GM21381 (cell line): Measurements from ENCODE around the gene SIM2.

Experiments
- ATAC-seq: cut with Tn5 transposase; IDR thresholded peaks from one replicate; pipeline ENCODE4 v1.9.1; 2021; ENCODE audit warnings: mild to moderate bottlenecking, moderate library complexity; ENCODE audit not compliant: unreplicated experiment

Gene SIM2

DNA sequence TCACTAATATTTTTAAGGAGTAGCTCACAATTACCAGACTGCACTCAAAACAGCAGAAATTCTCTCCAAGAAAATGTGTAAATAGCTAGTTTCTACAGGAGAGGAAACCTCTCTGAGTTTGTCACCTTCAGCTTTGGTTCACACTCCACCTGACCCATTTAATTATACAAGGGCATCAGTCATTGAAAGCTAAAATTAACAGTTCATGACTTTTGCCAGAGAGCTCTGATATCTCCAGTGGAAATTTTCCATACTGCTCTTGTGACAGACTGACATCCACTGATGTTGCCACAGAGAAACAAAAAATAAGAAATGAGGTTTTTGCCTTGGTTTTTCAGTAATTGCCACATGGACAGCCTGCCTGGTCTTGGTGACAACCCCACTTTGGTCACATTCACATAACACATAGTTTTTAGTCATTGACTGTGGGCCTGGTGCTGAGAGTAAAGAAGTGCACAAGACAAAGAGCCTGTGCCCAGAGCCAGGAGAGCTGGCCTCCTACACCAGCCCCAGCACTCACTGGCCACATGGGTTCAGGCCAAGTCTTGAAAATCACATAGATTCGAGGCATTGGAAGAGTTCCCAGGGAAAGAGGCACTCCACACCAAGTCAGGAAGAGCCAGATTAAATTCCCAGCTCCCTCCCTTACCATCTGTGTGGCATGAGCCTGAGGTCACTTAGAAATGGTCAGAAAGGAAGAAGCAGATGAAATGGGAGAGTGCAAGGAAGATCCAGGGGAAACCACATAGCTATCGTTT, 13.8 kb upstream of the SIM2 start:
- ATAC-seq: no peak

DNA sequence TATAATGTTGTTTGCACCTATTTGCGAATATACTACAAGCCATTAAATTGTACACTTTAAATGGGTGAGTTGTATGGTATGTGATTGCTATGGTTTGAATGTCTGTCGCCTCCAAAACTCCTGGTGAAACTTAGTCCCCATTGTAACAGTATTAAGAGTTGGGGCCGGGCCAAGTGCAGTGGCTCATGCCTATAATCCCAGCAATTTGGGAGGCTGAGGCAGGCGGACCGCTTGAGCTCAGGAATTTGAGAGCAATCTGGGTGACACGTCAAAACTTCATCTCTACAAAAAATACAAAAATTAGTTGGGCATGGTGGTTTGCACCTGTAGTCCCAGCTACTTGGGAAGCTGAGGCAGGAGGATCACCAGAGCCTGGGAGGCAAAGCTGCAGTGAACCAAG, 12.0 kb upstream of the SIM2 start:
- ATAC-seq: no peak

DNA sequence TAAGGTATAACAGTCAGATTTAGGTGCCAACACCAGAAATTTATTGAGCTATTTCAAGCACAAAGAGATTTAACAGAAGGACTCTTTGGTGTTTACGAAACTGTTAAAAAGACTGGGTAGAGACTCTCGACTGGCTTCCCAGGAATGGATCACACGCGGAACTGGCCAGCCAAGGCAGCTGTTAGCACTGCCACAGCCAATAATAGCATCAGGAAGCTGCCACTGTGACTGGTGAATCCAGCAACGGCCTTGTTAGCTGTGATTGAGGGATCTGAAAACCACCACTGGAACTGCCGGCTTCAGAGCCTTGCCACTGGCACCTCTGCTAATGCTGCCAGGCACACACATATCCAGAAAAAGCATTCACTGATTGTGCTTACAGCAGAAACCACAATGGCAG, 10.6 kb upstream of the SIM2 start:
- ATAC-seq: no peak

DNA sequence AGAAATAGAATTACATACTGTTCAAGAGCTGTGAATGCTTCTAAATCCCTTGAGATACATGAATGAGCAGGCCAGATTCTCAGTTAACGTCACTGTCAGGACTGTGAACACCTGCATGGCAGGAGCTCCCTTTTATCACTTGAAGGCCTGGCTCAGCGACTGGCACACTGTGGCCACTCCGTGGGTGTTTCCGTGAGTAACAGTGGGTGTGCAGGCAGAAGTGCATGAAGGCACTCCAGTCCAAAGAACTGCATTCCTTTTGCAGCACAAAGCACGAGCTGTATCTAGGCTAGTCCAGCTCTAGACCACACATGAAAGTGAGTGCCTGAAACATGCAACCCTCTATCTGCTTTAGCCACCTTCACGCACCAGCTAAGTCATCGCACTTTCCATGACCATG, 9.6 kb upstream of the SIM2 start:
- no peak for ATAC-seq

DNA sequence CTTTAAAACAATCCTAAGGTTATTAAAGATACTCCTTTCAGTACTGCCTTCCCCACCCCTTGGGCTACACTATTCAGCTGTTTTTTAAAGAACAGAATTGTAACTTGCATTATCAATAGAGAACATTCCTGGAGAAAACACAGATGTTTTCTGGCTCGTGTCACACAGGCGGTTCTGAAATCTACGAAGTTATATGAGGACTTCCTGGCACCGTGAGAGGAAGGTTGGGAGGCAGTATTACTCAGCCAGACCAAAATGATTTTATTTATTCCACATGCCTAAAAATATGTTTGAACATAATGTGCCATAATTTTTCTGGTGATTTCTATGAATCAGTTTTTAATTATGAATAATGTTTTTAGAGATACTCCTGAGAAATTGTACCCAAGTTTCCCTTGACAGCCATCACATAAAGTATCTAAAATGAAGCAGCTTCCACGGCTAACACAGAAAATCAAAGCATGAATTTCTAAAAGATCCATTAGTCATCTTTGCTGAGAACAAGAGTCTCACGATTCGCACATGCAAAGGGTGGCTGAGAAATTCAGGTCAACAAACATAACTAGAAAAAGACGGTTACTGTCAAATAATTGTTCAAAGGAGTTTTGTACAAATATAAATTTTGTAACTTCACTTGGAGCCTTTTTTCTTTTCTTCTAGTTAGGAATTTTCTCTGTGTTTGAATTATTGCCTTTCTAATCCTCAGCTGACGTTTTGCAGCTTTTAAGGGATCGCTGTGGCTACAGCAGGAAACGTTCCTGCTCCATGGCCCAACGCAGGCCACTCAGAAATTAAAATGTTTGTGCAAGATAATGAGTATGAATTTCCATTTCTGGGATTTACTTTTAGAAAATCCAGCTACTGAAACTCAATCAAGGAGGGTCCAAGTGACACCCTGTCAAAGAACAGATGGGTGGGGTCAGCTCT, 8.0 kb upstream of the SIM2 start:
- ATAC-seq: no peak

DNA sequence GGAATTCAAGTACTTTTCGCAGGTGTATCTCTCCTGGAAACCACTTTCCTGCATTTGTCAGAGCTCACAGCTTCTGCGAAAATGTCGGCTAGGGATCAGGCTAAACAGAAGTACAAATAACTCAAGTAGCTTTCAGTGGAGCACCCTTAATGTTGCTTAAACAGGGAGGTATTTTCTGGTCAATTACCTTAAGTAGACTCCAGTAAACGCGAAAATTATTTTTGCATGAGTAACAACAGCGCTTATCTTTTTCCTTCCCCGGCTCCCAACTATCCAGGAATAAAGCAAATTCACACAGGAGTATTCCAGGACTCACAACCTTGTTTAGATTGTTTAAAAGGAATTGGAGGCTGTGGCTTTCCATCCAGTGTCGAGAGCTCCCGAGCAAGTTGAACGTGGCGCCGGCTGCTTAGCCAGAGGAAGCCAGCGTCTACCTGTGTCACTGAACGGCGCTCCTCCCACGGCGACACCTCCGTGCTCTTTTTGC, 7.3 kb upstream of the SIM2 start:
- ATAC-seq: no peak

DNA sequence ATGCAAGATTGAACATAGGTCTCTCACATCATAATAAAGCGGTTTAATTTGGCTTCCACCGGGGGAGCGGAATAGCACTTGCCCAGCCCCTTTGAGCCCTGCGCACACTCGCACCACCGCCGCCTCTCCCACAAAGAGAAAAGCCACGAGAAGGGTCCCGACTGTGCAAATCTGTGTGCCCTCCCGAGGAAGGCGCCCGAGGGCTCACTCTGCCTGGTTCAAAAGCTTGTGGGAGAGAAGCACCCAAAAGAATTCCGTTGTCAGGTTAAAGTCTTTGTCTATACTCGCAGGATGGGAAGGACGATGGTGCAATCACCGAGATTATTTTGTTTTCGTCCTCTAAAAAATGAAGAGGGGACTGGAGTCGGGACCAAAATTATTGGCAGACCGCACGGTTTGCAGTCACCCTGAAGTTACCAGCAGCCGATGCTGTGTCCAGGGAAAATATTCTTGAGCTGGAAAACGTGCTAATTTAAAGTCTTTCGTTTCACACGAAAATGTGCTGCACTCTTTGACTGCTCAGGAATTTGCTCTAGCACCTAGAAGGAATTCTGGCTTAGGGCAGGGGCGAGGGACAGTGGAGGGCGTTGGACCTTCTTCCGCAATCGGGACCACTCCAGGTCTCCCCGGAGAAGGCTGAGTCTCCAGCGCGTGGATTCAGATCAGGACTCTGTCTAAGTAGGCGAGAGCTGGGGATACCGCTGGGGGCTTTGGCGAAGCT, 6.6 kb upstream of the SIM2 start:
- no peak for ATAC-seq

DNA sequence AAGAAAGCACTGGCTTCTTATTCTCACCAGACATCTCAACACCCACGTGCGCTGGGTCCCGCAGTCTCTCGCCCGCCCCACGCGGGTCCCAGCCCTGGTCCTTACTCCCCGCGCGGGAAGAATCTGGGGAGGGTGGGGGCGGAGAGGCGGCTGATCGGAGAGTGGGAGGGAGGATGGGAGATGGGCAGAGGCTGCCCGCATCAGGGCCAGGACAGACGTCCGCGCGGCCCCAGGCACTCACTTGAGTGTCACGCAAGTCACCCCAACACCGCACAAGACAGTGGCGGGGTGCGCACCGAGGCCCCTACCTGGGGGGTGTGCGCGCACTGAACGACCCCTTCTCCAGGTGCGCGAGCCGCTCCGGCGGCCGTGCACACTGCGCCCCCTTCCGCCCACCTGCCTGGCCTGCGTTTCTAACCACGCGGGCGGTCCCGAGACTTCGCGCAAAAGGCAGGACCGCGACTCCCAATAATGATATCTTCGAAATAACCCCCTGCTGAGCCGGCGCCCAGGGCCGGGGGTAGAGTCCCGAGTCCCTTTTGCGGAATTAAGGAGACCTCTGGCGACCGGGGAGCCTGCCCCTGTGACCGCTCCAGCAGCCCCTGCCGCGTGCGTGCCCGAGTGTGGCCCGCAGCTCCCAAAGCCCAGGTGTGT, 6.0 kb upstream of the SIM2 start:
- ATAC-seq: no peak

DNA sequence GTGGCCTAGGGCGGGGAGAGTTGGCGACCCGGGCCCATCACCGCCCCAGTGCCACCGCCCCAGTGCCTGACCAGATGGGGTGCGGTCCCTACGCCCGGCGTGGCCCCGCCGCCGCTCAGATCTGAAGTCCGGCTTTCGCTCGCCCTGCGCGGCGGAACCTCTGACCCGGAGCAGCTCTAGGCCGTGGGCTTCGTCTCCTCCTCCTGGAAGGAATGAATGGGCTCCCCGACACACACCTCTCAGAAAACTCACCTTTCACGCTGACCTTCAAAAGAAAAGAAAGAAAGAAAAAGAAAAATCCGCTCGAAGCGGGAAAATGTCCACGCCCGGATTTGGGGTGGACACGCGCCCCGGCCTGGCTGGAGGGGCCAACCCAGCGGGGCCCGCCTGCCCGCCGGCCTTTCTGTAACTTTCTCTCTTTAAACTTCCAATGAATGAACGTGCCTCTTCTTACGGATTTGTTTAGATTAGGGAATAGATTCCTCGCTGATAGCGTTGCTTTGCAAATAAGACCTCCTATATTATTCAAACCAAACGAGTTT, 5.4 kb upstream of the SIM2 start:
- no peak for ATAC-seq

DNA sequence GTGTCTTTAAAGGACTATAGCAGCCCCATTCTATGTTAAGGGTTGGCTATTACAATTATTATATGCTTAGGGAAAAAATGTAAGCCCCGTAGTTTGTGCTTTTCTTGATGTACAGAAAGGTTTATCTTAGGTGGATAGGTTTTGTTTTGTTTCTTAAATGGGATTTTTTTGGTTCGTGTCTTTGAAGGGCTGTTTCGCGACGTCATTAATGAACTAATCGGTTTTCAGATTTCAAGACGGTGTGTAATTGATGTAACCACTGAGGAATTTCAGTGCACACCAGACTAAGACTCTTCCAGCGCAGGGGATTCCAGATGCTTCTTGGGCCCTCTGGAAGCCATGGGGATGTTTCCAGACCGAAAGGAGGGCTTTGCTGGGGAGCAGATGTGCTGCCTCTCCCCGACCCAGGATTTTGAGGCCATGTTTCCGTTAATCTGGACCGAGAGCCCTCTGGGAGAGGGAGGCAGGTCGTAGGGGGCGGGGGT, 4.8 kb upstream of the SIM2 start:
- no peak for ATAC-seq

DNA sequence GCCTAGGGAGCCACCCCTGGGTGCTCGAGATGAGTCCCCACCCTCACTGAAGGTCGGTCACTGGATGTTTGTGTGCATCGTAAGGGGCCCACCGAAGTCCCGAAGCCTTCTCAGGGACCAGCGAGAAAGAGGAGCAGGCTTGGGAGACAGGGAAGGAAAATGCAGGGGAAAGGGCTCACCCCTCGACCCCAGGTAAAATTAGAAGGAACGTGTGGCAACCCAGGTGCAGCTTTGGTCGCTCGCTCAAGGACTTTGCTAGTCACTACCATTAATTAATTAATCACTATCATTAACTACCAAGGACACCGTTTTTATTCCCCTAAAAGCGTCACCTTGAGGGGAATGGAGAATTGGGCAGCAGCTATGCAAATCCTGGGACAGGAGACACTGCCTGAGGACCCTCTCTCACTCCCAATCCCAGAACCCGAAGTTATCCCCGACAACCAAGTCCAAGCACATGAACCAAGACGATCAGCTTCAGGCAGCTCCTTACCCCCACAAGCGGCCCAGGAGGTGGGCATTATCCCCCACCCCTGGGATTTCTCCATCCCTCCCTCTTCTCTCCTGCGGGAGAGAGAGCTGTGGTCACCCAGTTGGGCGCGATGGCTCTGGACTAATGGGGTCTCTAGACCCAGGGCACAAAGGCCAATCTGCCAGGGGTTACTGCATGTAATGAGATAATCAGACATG, 4.2 kb upstream of the SIM2 start:
- ATAC-seq: no peak

DNA sequence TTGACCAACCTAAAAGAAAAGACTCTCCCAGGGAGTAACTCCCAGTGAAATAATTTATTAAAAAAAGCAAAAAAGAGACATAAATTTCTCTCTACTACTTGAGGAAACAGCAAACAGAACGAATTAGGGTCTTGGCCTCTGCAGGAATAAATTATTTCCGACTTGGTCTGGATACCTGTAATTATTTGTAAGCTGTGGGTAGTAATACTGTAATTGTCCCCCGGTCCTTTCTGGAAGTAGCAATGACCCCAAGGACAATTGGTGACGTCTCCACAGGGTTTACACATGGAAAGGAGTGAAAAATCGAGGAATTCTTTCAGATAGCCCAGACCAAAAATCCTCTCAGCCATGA, 3.7 kb upstream of the SIM2 start:
- no peak for ATAC-seq

DNA sequence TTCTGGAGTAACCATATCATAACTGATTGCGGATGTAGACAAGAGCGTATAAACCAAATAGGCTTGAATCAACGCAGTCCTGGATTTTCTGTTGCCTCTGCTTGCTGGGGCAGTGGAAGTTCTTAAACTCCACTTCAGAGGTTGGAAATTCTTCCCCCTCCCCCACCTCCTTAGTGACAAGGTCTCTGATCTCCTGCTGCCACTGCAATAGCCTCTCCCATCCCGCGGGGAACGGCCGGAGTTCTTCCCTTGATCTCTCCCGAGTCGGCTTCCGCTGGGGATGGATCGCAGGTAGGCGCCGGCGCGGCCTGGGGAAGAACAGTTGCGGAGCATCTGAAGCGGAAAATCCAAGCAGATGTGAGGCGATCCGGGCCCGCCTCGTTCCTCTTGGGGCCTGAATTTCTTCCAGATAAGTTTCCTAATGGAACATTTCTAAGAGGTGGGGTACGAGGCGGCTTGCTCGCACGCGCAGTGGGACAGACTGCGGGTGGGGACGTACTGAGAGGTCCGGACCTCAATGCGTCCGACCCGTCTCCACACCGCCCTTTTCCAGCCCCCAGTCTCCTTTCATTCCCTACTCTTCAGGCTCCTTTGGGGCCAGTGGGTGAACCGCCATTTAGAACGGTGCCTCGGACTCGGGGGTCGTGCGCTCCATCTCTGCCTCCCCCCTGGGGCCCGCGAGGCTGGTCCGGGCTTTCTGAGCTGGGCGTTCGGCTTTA, 3.1 kb upstream of the SIM2 start:
- ATAC-seq: no peak

DNA sequence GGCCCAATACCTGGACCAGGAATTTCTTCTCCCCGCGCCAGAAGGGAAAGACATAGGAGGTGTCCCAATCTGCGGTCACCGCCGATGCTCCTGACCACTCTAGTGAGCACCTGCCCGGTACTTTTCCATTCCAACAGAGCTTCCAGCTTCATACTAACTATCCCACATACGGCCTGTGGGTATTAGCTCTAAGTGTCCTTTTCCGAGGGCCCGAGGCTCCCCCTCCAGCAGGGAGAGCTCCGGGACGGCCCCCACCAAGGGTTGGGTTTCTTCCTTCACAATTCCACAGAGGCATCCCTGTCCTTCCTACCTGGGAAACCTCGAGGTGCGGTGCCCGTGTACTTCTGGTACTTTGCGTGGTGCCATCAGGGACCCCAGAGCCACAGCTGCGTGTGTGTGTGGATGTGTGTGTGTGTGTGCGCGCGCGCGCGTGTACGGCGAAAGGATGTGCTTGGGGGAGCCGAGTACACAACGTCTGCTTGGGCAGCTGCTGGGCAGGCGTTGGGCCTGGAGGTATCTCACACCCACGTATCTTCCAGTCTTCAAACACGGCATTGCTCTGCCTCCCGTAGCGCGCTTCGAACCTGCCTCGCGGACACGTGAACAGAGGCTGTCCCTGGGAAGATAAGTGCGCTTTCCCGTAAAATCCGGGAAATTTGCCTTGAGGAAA, 2.4 kb upstream of the SIM2 start:
- ATAC-seq: no peak

DNA sequence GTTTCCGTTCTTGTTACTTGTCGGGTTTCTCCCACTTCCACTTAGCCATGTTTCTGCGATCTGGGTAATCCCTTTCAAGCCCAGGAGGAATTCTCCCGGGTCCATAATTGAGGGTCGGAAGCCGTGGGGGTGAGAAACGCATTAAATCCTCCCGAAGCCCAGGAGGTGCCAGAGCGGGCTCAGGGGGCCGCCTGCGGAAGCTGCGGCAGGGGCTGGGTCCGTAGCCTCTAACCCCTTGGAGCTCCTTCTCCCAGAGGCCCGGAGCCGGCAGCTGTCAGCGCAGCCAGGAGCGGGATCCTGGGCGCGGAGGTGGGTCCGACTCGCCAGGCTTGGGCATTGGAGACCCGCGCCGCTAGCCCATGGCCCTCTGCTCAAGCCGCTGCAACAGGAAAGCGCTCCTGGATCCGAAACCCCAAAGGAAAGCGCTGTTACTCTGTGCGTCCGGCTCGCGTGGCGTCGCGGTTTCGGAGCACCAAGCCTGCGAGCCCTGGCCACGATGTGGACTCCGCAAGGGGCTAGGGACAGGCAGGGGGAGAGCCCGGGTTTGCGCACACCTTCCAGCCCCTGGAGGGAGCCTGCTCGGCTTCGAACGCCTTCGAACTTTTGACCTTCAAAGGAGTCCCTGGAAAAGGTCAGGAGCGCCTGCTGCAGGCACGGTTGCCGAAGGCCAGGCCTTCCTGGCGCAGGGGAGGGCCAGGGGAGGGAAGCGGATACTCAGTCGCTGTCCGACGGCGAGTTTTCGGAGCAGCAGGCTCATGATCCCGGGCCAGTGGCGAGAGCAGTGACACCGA, 1.7 kb upstream of the SIM2 start:
- ATAC-seq: no peak

DNA sequence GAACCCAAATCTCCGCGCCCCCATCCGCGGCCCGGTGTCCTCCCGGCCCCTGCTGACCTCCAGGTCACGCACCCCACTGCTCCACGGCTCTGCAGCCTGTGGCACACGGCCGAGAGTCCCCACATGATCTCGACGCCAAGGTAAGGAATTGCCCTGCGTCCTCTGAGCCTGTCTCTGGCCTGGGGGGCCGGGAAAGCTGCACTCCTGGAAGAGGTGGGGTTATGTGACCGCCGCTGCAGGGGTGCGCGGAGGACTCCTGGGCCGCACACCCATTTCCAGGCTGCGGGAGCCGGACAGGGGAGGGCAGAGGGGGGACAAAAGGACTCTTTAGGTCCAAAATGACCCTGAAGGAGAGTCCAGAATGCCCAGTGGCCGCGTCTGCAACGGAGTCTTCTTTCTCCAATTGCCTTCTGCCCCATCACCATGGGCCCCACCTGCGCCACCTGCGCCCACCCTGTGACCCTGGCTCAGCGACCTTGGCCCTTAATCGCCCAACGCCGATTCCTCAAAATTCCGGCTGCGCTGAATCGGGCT, 997 bp upstream of the SIM2 start:
- ATAC-seq: no peak

DNA sequence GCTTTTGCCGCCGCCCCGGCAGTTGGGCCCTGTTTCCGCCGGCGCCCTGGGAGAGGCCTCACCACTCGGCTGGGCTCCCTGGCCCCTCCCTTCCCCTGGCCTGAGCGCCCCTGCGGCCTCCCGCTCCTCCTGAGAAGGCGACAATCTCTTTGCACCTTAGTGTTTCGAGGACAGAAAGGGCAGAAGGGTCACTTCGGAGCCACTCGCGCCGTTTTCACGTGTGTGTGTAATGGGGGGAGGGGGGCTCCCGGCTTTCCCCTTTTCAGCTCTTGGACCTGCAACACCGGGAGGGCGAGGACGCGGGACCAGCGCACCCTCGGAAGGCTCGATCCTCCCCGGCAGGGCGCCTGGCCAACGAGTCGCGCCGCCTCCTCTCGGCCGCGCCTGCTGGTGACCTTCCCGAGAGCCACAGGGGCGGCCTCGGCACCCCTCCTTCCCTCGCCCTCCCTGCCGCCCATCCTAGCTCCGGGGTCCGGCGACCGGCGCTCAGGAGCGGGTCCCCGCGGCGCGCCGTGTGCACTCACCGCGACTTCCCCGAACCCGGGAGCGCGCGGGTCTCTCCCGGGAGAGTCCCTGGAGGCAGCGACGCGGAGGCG, 432 bp upstream of the SIM2 start:
- ATAC-seq: no peak
